Fibroblast of mammary gland (primary cell): ENCODE measurements around the gene SMIM12.

Experiments
- DNase-seq: peaks from one replicate; pipeline ENCODE4 v3.0.0-alpha.2; 2010; ENCODE audit warnings: low read depth
- H3K4me3 ChIP-seq: 2 replicates; pipeline ENCODE4 v1.5.1; 2011; ENCODE audit warnings: low read depth, mild to moderate bottlenecking, low read length, moderate library complexity; ENCODE audit not compliant: control insufficient read depth
- TF ChIP-seq, protein P1 (sequence below): conservative IDR thresholded peaks from 2 replicates; pipeline ENCODE4 v1.5.1; 2011; ENCODE audit warnings: low read depth, low read length, inconsistent platforms; ENCODE audit not compliant: control insufficient read depth, insufficient read depth

SMIM12 gene

DNA sequence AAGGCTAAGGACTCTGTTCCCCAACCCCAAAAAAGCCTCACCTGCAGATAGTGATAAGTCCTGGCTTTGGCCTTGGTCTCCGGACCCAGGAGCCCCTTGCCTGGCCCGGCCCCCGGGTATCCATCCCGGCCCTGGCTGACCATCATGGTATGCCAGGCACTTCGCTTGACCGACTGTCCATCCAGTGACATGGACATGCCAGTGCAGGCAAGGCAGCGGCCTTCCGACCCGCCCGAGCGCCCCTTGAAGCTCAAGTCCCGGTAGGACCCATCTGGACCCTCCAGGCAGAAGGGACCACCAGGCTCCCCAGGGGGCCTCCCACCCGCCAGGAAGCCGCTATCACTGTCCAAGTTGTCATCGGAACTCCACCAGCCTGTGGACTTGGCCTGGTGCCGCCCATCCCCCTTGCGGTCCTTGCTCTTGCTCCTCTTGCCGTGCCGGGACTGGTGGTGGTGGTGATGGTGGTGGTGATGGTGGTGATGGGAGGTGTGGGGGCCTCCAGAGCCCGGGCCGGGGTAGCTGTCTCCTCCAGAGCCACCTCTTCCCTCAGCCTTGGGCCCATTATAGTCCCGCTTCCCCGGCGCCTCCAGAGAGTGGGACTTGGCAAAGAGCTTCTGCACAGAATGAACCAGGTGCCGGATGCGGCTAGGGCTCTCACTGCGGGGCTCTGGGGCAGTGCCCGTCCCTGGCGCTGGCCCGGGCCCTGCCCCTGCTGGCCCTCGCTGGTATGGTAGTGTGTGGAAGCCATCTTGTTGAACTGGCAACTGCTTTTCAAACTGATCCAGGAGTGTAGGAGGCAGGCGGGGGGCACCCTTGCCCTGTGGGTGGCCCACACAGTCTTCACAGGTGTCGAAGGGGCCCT lies 44.9 kb upstream of the SMIM12 start:
- TF ChIP-seq, protein P1, sequence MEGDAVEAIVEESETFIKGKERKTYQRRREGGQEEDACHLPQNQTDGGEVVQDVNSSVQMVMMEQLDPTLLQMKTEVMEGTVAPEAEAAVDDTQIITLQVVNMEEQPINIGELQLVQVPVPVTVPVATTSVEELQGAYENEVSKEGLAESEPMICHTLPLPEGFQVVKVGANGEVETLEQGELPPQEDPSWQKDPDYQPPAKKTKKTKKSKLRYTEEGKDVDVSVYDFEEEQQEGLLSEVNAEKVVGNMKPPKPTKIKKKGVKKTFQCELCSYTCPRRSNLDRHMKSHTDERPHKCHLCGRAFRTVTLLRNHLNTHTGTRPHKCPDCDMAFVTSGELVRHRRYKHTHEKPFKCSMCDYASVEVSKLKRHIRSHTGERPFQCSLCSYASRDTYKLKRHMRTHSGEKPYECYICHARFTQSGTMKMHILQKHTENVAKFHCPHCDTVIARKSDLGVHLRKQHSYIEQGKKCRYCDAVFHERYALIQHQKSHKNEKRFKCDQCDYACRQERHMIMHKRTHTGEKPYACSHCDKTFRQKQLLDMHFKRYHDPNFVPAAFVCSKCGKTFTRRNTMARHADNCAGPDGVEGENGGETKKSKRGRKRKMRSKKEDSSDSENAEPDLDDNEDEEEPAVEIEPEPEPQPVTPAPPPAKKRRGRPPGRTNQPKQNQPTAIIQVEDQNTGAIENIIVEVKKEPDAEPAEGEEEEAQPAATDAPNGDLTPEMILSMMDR: no peak
- no peak for DNase-seq
- H3K4me3 ChIP-seq: no peak overlapping the region

DNA sequence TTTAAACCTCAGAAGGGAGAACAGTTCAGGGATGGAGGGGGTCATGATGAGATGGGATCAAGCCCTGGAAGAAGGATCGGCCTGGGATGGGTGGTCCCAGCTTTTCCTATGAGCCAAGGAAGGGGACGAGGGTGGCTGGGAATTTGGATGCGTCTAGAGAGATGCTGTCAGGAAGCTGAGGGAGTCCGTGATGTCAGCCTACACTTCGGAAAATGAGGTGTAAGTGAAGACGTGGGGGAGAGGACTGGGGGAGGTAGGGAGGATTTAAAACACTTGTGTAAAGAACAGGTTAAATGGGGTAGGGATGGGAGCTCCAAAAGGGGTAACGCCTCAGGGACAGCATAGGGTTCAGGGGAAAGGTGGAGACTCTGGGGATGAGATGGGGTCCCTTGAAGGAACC lies 42.4 kb upstream of the SMIM12 start:
- H3K4me3 ChIP-seq: no peak overlapping the region
- no peak for DNase-seq
- TF ChIP-seq, protein P1: no peak

DNA sequence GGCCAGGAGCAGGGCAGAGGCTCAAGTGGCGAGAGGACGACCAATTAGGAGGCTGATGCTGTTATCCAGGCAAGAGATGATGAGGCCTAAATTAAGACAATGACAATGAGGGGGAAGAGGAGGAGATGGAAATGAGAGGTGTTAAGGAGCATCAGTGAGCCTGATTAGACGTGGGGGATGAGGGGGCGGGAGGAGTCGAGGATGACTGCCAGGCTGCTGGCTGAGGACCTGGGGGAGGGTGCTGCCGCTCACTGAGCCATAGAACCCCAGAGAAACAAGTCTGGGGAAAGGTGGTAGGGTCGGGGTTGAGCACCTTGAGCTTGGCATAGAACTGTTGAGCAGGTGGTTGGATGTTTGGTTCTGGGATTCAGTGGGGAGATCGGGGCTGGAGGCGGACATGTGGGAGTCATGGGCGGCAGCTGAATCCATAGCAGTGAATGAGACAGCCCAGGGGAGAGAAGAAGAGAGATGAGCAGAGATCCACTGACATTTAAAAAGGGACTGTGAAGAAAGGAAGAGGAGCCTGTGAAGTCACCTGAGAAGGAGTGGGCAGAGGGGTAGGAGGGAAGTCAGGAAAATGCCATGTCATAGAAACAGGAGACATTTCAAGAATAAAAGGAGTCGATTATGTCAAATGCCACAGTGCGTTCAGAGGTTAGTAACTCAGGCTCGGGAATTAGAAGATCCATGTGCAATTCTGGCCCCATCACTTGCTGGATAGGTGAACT lies 41.4 kb upstream of the SMIM12 start:
- no peak overlapping the region for H3K4me3 ChIP-seq
- no peak for DNase-seq
- TF ChIP-seq, protein P1: no peak

DNA sequence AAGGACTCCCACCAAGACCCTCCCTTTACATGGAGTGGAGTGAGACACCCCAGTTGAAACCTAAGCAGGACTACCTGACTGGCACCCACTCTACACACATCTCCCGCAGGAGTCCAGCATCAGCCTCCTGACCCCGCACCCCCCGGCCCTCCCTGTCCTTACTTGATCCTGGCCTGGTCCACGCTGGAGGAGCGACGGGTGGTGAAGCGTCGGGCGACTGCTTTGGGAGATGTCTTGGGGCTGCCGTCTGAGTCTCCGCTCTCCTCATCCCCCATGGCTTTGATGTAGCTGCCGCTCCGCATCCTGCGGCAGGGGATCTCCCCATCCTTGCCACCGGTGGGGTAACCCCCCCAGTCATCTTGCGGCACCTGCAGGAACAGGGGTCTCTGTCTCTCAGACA lies 40.4 kb upstream of the SMIM12 start:
- DNase-seq: no peak
- TF ChIP-seq, protein P1: no peak
- no peak overlapping the region for H3K4me3 ChIP-seq

DNA sequence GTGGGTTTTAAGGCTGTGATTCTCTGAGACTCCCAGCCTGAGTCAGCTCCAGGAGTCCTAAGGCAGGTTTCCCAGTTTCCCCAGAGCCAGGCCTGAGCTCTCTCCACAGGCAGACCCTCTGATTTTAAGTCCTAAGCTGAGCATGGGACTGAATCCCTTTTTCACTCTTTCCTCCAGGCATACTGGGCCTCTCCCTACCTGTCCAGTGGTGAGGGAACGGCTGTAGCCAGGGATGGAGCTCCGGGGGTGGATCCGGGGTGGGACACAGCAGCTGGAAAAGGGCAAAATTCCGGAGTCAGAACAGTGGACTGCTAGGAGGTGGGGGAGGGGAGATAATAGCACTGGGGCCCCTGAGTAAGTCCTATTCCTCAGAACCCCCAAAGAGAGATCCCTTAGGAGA lies 39.9 kb upstream of the SMIM12 start:
- DNase-seq: no peak
- H3K4me3 ChIP-seq: no peak overlapping the region
- TF ChIP-seq, protein P1: no peak

DNA sequence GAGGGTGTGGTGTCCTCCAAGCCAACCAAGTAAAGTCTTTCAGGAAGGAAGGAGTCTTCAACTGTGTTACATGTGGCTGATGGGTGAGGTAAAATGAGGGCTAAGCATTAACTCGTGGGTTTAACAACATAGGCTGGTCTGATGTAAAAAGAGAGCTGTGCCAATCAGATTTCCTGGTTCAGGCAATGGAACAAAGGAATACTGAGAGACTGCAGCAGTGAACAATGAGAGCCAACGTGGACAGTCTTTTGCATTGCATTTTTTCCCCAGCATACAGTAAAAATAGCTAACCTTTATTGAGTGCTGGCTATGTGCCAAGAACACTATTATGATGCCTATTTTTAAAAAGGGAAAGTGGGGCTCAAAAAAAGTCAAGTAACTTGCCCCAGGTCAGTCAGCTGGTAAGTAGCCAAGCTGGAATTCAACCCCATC lies 38.8 kb upstream of the SMIM12 start:
- TF ChIP-seq, protein P1: no peak
- DNase-seq: no peak
- H3K4me3 ChIP-seq: no peak overlapping the region
